ENCODE data around the gene INPP5D.
A peak's percentile ranks its signal among the peaks of the same experiment; 100 is the strongest.
"Not testable (repeated sequence)": the region's sequence is repeated elsewhere in the genome, so short reads cannot be mapped to it uniquely, and the experiment has no call there.

INPP5D gene

GRCh38 chr2:233153146-233153798 is 93.1 kb downstream of the INPP5D start:
- H3K27ac ChIP-seq: no peak overlapping the region
- no peak overlapping the region for H3K4me3 ChIP-seq

- Histone ChIP-seq H3K4me3 (no peak overlapping the region), H3K27ac (no peak overlapping the region)
Observed at GRCh38 chr2:233156001-233156400, 95.9 kb downstream of the INPP5D start.

GRCh38 chr2:233156461-233156860 is 96.3 kb downstream of the INPP5D start:
- H3K4me3 ChIP-seq, H3K27ac ChIP-seq: not testable (repeated sequence)

- Histone ChIP-seq H3K27ac (no peak overlapping the region), H3K4me3 (no peak overlapping the region)
Observed at GRCh38 chr2:233161730-233162129, 101.6 kb downstream of the INPP5D start.

- Histone ChIP-seq H3K4me3 (no peak overlapping the region), H3K27ac (no peak overlapping the region)
Observed at GRCh38 chr2:233162770-233163169, 102.6 kb downstream of the INPP5D start.

GRCh38 chr2:233163486-233164103 is 103.5 kb downstream of the INPP5D start:
- H3K4me3 ChIP-seq: no peak overlapping the region
- no peak overlapping the region for H3K27ac ChIP-seq

- no peak overlapping the region for H3K4me3 ChIP-seq
- H3K27ac ChIP-seq: peak overlapping the region in 7 of 21 experiments; percentile 19 to 76 (median 46)
Observed at GRCh38 chr2:233164128-233164635, 104.0 kb downstream of the INPP5D start.

GRCh38 chr2:233164967-233165366 is 104.8 kb downstream of the INPP5D start:
- no peak overlapping the region for H3K4me3 ChIP-seq
- H3K27ac ChIP-seq: peak overlapping the region in 6 of 21 experiments; percentile 19 to 76 (median 51)

GRCh38 chr2:233165543-233165894 is 105.4 kb downstream of the INPP5D start:
- Histone ChIP-seq H3K4me3 (no peak overlapping the region), H3K27ac (peak overlapping the region in 3 of 21 experiments; percentile 6 to 72 (median 49))

- Histone ChIP-seq H3K27ac (peak overlapping the region in 7 of 21 experiments; percentile 6 to 72 (median 42)), H3K4me3 (no peak overlapping the region)
Observed at GRCh38 chr2:233165895-233166661, 105.9 kb downstream of the INPP5D start.

- no peak overlapping the region for H3K4me3 ChIP-seq
- H3K27ac ChIP-seq: no peak overlapping the region
Observed at GRCh38 chr2:233168445-233168844, 108.3 kb downstream of the INPP5D start.

- no peak overlapping the region for H3K4me3 ChIP-seq
- no peak overlapping the region for H3K27ac ChIP-seq
Observed at GRCh38 chr2:233168919-233169318, 108.8 kb downstream of the INPP5D start.

- Histone ChIP-seq H3K4me3 (no peak overlapping the region), H3K27ac (no peak overlapping the region)
Observed at GRCh38 chr2:233171344-233171743, 111.2 kb downstream of the INPP5D start.

- no peak overlapping the region for H3K4me3 ChIP-seq
Observed at GRCh38 chr2:233173115-233173514, 113.0 kb downstream of the INPP5D start.

GRCh38 chr2:233174137-233174536 is 114.0 kb downstream of the INPP5D start:
- Histone ChIP-seq H3K4me3 (no peak overlapping the region), H3K27ac (no peak overlapping the region)

More at GRCh38 chr2:233173115-233173514, 113.0 kb downstream of the INPP5D start:
- H3K27ac ChIP-seq: no peak overlapping the region

GRCh38 chr2:233178994-233179847 is 119.1 kb downstream of the INPP5D start:
- H3K4me3 ChIP-seq: no peak overlapping the region
- H3K27ac ChIP-seq: no peak overlapping the region

- peak overlapping the region in 1 of 21 experiments; percentile 14 for H3K27ac ChIP-seq
- H3K4me3 ChIP-seq: no peak overlapping the region
Observed at GRCh38 chr2:233179848-233180366, 119.8 kb downstream of the INPP5D start.

- Histone ChIP-seq H3K4me3 (no peak overlapping the region), H3K27ac (no peak overlapping the region)
Observed at GRCh38 chr2:233183869-233184418, 123.8 kb downstream of the INPP5D start.

GRCh38 chr2:233184669-233185068 is 124.5 kb downstream of the INPP5D start:
- Histone ChIP-seq H3K4me3 (no peak overlapping the region), H3K27ac (no peak overlapping the region)

Measured in skin epidermis (tissue), 12 donors.